DOHH2 (cell line): Measurements from ENCODE around the gene STARD3.

ENCODE experiments used
- EZH2phosphoT487 ChIP-seq: fragments of 200-600 bp; sonication (generic); IDR thresholded peaks from 2 replicates; pipeline ENCODE4 v1.6.1; 2017; ENCODE audit warnings: borderline replicate concordance, mild to moderate bottlenecking, antibody characterized with exemption, low read length, moderate library complexity, mixed read lengths
- TF ChIP-seq, protein P1 (sequence below): fragments of 200-600 bp; sonication (generic); IDR thresholded peaks from one replicate; pipeline ENCODE4 v1.5.1; 2014; ENCODE audit warnings: antibody characterized with exemption, mild to moderate bottlenecking, low read depth, low read length; ENCODE audit not compliant: poor library complexity, severe bottlenecking

GRCh38 chr17:39660011-39660360, 23.0 kb downstream of the STARD3 start:
- TF ChIP-seq, protein P1, sequence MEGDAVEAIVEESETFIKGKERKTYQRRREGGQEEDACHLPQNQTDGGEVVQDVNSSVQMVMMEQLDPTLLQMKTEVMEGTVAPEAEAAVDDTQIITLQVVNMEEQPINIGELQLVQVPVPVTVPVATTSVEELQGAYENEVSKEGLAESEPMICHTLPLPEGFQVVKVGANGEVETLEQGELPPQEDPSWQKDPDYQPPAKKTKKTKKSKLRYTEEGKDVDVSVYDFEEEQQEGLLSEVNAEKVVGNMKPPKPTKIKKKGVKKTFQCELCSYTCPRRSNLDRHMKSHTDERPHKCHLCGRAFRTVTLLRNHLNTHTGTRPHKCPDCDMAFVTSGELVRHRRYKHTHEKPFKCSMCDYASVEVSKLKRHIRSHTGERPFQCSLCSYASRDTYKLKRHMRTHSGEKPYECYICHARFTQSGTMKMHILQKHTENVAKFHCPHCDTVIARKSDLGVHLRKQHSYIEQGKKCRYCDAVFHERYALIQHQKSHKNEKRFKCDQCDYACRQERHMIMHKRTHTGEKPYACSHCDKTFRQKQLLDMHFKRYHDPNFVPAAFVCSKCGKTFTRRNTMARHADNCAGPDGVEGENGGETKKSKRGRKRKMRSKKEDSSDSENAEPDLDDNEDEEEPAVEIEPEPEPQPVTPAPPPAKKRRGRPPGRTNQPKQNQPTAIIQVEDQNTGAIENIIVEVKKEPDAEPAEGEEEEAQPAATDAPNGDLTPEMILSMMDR = no peak
- TF ChIP-seq EZH2phosphoT487 = no peak
